Upper lobe of left lung (tissue), 4 donors: Measurements from ENCODE around the gene REEP6.

Source experiments
- CTCF ChIP-seq, 6 experiments: fragments of 450-650 bp in 4 of 6; fragments of 200-600 bp in 2 of 6; sonication (generic) in 2 of 6; IDR thresholded peaks; one replicate each; pipeline ENCODE4 v1.5.1; 2016 to 2019; ENCODE audit warnings: antibody characterized with exemption in 6 of 6
- EP300 ChIP-seq, 4 donors: sonication (generic); formaldehyde crosslinking; IDR thresholded peaks; one replicate each; pipeline ENCODE4 v1.5.1; 2017; ENCODE audit warnings: antibody characterized with exemption in 4 of 4, control low read depth in 2 of 4
- POLR2A ChIP-seq, 4 donors: fragments of 450-650 bp; IDR thresholded peaks; one replicate each; pipeline ENCODE4 v1.5.1; 2016 to 2017; ENCODE audit warnings: antibody characterized with exemption in 4 of 4, mild to moderate bottlenecking in 2 of 4

GRCh38 chr19:1457031-1457739 lies 33.8 kb upstream of the REEP6 start:
- TF ChIP-seq CTCF (IDR thresholded peaks at IDR 0.05) = no peak
- no peak for TF ChIP-seq EP300 (IDR thresholded peaks at IDR 0.05)
- TF ChIP-seq POLR2A (IDR thresholded peaks at IDR 0.05) = no peak
